ENCODE results near the gene PTPN21. TPM values are rescaled to one million over a fixed set of nuclear protein-coding genes. Genes with fewer than 3 reads are reported as not detected.

Gene PTPN21
- total RNA-seq, 1 donor from 2014 or later: 31.3 TPM

GRCh38 chr14:88468406-88468805 is 86.4 kb downstream of the PTPN21 start:
- no peak for DNase-seq

GRCh38 chr14:88463318-88463717 is 91.5 kb downstream of the PTPN21 start:
- no peak for DNase-seq

GRCh38 chr14:88454886-88455285 is 99.9 kb downstream of the PTPN21 start:
- no peak for DNase-seq

- DNase-seq: no peak
Observed at GRCh38 chr14:88452231-88452630, 102.6 kb downstream of the PTPN21 start.

- no peak for DNase-seq
Observed at GRCh38 chr14:88439088-88439487, 115.7 kb downstream of the PTPN21 start.

- no peak for DNase-seq
Observed at GRCh38 chr14:88437658-88438057, 117.1 kb downstream of the PTPN21 start.

GRCh38 chr14:88430976-88431375 is 123.8 kb downstream of the PTPN21 start:
- no peak for DNase-seq

GRCh38 chr14:88426271-88426670 is 128.5 kb downstream of the PTPN21 start:
- no peak for DNase-seq

- DNase-seq: no peak
Observed at GRCh38 chr14:88424573-88424972, 130.2 kb downstream of the PTPN21 start.

- DNase-seq: no peak
Observed at GRCh38 chr14:88422919-88423650, 131.7 kb downstream of the PTPN21 start.

GRCh38 chr14:88422047-88422446 is 132.8 kb downstream of the PTPN21 start:
- DNase-seq: peak; percentile 2

GRCh38 chr14:88421286-88421685 is 133.5 kb downstream of the PTPN21 start:
- no peak for DNase-seq

- DNase-seq: no peak
Observed at GRCh38 chr14:88420187-88420586, 134.6 kb downstream of the PTPN21 start.

GRCh38 chr14:88417594-88417993 is 137.2 kb downstream of the PTPN21 start:
- DNase-seq: no peak

Small RNAs within 50 kb of the gene (small RNA-seq; reads per million reads assigned to genes)
- not detected for gene RNU4-22P (ENCODE audit: low replicate concordance)

Other genes starting within 250 kb of the PTPN21 start
- gene KCNK10, start 231.7 kb downstream of the PTPN21 start, total RNA-seq: 0.92 TPM
- gene SPATA7, start 169.3 kb downstream of the PTPN21 start, total RNA-seq: 20.7 TPM
- 52.3 TPM for gene ZC3H14, start 8.0 kb upstream of the PTPN21 start, total RNA-seq
- 0.51 TPM for gene EML5, start 237.9 kb upstream of the PTPN21 start, total RNA-seq

All from tongue (tissue), 3 donors.